ENCODE measurements around the gene NSMCE1.

DNA sequence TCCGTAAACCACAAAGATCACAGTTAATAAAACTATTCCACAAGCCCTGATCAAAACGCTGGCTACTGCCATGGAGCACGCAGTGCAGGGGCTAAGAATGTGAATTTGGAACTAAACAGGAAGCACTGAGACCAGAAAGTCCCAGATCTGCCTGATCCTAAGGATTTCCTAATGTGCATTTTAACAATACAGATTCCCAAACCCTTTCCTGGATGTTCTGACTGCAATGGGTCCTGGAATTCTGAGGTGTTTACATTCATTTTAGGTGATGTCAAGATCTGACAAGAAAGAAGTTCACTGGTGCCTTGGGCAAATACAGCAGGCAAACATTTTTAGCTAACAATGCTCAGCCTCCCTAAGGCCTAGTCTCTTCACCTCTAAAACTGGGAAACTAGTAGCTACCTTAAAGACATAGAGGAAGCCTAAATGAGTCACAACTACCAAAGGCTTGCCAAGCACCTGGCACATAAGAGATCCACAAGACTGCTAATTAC lies 10.3 kb downstream of the NSMCE1 start:
- TF ChIP-seq RAD21 (IDR thresholded peaks at IDR 0.05; ENCODE audit: low read length) (no peak), BHLHE40 (IDR thresholded peaks at IDR 0.05; ENCODE audit: low read depth, low read length) (no peak)
- TF ChIP-seq, protein P1, sequence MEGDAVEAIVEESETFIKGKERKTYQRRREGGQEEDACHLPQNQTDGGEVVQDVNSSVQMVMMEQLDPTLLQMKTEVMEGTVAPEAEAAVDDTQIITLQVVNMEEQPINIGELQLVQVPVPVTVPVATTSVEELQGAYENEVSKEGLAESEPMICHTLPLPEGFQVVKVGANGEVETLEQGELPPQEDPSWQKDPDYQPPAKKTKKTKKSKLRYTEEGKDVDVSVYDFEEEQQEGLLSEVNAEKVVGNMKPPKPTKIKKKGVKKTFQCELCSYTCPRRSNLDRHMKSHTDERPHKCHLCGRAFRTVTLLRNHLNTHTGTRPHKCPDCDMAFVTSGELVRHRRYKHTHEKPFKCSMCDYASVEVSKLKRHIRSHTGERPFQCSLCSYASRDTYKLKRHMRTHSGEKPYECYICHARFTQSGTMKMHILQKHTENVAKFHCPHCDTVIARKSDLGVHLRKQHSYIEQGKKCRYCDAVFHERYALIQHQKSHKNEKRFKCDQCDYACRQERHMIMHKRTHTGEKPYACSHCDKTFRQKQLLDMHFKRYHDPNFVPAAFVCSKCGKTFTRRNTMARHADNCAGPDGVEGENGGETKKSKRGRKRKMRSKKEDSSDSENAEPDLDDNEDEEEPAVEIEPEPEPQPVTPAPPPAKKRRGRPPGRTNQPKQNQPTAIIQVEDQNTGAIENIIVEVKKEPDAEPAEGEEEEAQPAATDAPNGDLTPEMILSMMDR (conservative IDR thresholded peaks at IDR 0.05; ENCODE audit: low read depth, low read length): no peak
